ENCODE results near the gene FAM181B. TPM values are rescaled to one million over a fixed set of nuclear protein-coding genes. Genes with fewer than 3 reads are reported as not detected.

Gene FAM181B
- total RNA-seq, 2 experiments from 2014 or later = not detected

GRCh38 chr11:82683029-82683428, 50.6 kb downstream of the FAM181B start:
- POLR2A ChIA-PET = no interaction called here
- H3K27me3 Mint-ChIP-seq = peaks cover 14% of the 10 kb centered on the region
- intact Hi-C loops (cut with micrococcal nuclease) = no loop called here
- no peaks in the 10 kb centered on the region for H3K36me3 Mint-ChIP-seq (ENCODE audit: low read depth)
- DNase-seq (no peak), ATAC-seq (no peak)
- no peak overlapping the region for H3K27ac Mint-ChIP-seq
- H3K4me1 Mint-ChIP-seq (ENCODE audit: low read depth) = no peaks in the 10 kb centered on the region
- no peak overlapping the region for H3K4me3 Mint-ChIP-seq
- TF ChIP-seq CTCF (IDR thresholded peaks at IDR 0.05) = no peak
- H3K9me3 Mint-ChIP-seq = no peaks in the 10 kb centered on the region
- CTCF ChIA-PET = interaction anchor here (1.0 to 2.5 kb wide), 5 partner anchors 12 to 1137 kb away, joined by 3 to 18 read pairs (median 6); no protein-coding TSS in a partner anchor

GRCh38 chr11:82682003-82682751, 51.5 kb downstream of the FAM181B start:
- DNase-seq (peak; percentile 12), ATAC-seq (peak; percentile 69)
- Mint-ChIP-seq H3K9me3 (no peaks in the 10 kb centered on the region), H3K4me1 (ENCODE audit: low read depth) (no peaks in the 10 kb centered on the region), H3K36me3 (ENCODE audit: low read depth) (no peaks in the 10 kb centered on the region), H3K4me3 (no peak overlapping the region), H3K27me3 (peaks cover 14% of the 10 kb centered on the region), H3K27ac (no peak overlapping the region)
- TF ChIP-seq CTCF (IDR thresholded peaks at IDR 0.05) = peak; percentile 66
- intact Hi-C loops (cut with micrococcal nuclease) = no loop called here
- CTCF ChIA-PET = interaction anchor here (1.2 to 2.5 kb wide), 4 partner anchors 13 to 1138 kb away, joined by 3 to 18 read pairs (median 12); no protein-coding TSS in a partner anchor
- POLR2A ChIA-PET = no interaction called here

- POLR2A ChIA-PET = no interaction called here
- peaks cover 12% of the 10 kb centered on the region for H3K27me3 Mint-ChIP-seq
- H3K27ac Mint-ChIP-seq = no peak overlapping the region
- CTCF ChIA-PET = interaction anchor here (1.4 to 2.3 kb wide), 3 partner anchors 14 to 21 kb away, joined by 5 to 12 read pairs (median 10); no protein-coding TSS in a partner anchor
- DNase-seq = no peak
- no peak for ATAC-seq
- H3K9me3 Mint-ChIP-seq = no peaks in the 10 kb centered on the region
- TF ChIP-seq CTCF (IDR thresholded peaks at IDR 0.05) = no peak
- H3K36me3 Mint-ChIP-seq (ENCODE audit: low read depth) = no peaks in the 10 kb centered on the region
- no peak overlapping the region for H3K4me3 Mint-ChIP-seq
- H3K4me1 Mint-ChIP-seq (ENCODE audit: low read depth) = no peaks in the 10 kb centered on the region
- intact Hi-C loops (cut with micrococcal nuclease) = no loop called here
Measured at GRCh38 chr11:82680252-82680651, 53.4 kb downstream of the FAM181B start.

Other genes with a start within 250 kb of the FAM181B start
- 10 to 100 TPM; 21.8 to 29.9 TPM for gene PRCP, start 166.6 kb upstream of the FAM181B start, total RNA-seq
- 10 to 100 TPM; 19.5 to 22.3 TPM for gene DDIAS, start 167.9 kb upstream of the FAM181B start, total RNA-seq

Data from activated CD8-positive, alpha-beta T cell treated with anti-CD3 and anti-CD28 coated beads for 36 hours (primary cell).